GM19438 (cell line): ENCODE results near the gene ENDOU.

ENCODE experiments used
- ATAC-seq: cut with Tn5 transposase; IDR thresholded peaks from one replicate; pipeline ENCODE4 v1.9.1; 2021; ENCODE audit warnings: low read depth; ENCODE audit not compliant: unreplicated experiment

The ENDOU gene

DNA sequence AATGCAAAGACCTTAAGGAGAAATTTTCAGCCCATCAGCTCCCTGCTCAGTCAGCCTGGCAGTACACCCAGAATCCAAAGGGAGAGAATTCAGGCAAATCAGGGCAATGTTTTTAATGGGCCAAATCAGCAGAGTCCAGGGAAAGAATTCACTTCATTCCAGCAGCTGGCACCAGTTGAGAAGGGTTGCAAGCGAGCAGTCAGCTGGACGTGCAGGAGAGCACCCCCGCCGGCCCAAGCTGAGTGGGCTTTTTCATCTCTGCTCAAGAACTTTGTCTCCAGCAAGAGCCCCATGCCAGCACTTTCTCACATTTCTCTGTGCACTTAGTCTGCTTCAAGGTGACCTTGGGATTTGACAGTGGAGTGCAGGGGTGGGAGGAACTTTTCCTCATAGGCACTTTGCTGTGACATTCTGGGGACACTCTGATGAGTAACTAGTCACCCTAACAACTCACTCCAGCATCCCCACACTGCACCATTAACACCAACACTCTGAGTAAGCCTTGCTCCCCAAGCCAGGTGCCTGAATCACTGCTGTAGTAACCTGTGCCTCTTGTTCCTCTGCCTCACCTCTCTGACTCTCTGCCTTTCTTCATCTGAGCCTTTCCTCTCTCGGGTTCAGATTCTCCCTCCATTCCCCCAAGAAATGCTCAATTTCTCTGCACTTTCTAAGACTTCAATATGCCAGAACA is 2.2 kb downstream of the ENDOU start:
- no peak for ATAC-seq

DNA sequence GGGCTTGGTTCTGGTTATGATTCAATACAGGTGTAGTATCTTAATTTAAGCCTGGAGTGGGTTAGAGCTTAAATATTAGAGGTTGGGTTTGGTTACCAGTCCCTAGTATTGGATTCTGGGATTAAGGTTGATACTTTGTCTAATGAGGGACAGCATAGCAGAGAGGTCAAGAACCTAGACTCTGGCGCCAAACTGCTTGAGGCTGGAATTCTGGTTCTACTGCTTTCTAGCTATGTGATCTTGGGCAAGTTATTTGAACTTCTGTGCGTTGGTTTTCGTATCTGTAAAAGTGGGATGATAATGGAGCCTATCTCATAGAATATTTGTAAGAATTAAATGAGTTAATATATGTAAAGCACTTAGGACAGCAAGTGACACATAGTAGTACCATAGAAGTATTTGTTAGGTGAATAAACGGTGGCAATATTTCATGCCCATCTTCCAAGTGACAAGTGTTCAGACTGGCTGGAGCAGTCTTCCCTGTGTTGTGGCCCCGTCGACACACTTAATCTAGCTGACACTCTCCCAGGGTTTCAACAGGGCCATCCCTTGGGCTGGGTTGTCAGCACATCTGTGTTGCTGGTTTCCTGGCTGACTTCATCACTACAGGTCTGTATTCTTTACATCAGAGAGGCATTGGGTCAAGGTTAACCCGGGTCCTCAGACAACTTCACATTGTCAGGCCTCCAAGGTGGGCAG is 3.0 kb downstream of the ENDOU start:
- no peak for ATAC-seq

DNA sequence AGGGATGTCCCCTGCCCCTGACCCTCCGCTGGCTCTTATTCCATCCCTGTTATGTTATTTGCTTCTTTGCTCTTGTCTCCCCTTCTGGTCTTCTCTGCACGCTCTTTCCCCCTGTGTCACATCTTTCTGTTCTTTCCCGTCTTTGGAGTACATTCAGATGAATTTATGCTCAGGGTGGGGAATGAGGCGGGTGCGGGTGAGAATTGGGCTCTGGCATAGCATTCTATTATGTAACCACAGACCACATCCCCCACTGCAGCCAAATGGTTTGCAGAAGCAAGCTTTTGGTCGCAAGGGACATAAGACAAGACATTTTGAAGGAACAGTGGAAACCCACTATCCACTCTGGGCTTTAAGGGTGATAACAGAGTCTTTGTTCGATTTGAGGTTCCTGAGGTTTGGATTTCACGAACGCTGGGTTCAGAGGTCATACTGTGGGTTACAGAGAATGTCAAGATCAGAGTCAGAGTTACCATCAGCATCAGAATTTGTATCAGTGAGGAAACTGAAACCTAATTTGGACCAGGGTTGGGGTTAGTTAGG is 3.8 kb downstream of the ENDOU start:
- no peak for ATAC-seq

DNA sequence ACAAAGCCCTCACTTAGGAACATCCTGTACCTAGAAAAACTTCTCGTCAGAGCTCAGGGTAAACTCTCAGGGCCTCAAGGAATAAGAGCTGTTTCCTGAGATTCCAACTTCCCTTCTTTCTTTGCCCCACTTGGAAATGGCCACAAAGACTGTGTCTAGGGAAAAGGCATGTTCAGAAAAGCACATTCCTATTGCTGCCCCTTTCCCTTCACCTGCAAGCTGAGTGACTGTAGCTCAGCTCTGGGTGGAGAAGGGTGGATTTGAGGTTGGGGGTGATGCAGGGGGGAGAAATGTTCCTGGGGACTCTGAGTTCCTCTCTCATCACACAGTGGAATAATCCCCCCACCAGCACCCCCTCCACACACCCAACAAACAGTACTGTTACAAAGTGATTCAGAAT is 6.8 kb downstream of the ENDOU start:
- ATAC-seq = no peak

DNA sequence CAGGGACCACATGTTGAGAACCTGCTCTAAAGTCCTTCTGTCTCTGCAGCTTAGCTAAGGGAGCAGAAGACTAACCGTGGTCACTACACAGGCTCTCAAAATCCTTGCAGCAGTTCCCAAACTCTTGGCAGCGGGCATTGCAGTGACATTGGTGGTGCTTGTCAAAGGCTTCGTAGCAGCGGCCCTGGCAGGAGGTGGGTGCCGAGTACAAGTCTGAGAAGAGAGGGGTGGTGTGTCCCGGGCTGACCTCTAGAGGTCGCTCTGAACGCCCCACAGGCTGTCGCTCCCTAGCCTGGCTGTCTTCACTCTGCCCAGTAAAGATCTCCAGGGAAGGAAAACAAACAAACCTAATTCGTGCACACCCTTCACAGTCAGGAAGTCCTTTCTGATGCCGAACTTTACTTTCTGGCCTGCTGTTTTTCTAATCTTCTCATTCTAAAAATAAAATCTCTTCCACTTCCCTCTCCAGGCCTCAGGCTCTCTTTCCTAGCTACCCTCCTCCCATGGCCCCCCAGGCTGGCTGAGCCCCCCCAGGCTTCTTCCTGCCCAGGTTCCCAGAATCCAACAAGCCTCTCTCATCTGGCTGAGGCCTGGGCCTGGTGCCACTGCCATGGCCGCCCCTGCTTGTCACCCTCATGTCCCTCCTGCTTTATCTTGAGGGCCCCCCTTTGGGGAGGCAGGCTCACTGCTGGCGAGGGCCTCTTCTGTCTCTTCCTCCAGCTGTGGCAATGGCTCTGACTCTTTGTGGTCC is 7.7 kb downstream of the ENDOU start:
- ATAC-seq = peak; percentile 84

- no peak for ATAC-seq
Measured at GRCh38 chr12:47717046-47717442, 8.2 kb downstream of the ENDOU start.

DNA sequence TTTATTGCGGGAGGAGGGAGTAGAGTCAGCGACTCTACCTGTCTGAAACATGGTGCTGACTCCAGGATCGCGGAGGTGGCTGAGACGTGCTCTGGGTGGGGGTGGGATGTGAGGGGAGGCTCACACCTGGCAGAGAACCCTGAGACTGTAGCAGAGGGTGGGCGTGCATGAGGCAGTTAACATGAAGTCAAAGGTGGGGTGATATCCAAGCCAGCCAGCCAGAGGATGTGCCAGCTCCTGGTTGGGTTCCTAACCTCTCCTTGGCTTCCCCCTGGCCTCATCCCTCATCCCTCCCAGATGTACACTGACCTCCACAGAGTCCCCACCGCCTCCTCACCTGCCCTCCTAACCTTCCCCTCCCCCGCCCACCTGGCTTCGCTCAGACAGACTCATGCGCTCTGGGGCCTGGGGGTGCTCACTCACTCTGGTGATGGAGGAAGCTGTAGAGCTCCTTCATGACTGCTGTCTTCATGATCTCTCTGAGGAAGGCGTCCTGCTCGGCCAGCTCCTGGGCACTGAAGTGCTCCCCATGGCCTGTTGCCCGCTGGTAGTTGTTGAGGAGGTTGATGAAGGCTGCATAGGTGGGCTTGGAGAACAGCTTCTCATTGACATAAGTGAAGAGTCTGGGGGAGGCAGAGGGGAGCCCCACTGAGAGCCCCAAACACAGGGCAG is 9.3 kb downstream of the ENDOU start:
- no peak for ATAC-seq

DNA sequence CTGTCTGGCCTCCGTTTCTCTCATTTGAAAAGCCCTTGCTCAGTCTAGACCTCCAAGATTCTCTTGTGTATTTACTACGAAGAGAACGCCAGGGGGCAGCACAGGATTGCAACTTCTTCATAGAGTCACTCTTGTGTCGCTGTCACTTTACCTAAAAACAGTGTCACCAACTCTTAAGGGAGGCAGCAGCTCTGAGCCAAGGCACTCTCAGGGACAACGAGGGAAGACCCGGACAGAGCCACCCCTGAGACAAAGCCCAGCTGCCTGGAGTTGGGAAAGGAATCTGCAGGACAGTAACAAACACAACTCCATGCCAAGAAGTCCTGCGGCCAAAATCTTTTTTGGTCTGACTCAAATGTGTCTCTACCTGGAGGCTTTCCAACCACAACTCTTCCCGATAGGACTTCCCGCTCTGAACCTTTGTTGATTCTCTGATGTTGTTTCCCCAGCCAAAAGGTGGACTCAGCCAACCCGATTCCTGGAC is 9.9 kb downstream of the ENDOU start:
- ATAC-seq = no peak

DNA sequence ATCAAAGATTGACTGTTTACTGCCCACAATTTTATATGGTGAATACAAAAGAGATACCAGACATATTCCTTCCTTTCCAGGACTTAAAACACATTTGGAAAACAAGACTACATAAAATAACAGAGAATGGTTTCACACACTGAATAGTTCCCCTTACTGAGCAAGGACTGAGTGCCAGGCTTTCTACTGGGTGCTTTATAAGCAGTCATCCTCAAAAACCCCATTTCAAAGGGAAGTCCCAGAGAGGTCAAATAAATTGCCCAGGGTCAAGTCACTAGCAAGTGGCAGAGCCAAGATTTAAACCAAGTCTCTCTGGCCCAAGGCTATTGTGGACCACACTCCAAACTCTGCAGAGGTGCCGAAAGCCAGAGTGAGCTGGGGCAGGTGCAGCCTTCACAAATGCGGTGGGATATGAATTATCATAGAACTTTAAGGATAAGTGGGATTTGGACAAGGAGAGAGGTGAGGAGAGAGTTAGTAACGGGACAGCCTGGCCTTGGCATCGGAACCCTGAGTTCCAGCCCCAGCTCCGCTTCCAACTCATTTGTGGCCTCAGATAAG is 10.4 kb downstream of the ENDOU start:
- no peak for ATAC-seq

- ATAC-seq = no peak
Measured at GRCh38 chr12:47712171-47712570, 13.1 kb downstream of the ENDOU start.

DNA sequence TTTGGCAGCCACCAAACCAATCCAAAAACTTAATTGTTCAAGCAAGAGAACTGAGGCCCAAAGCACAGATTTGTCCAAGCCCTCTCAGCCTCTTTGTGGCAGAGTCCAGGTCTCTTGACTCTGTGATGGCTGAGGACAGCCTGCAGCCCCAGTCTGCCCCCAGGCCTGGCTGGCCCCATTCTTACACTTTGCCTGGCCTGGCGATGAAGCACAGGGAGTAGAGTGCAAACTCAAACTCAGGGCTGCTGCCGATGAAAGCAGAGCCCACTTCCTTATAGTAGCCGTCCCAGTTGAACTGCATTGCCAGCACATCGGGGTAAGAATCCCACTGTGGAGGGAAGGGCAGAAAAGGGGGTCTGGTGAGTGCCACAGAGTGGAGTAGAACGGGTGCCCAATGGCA is 13.8 kb downstream of the ENDOU start:
- no peak for ATAC-seq

GRCh38 chr12:47710278-47710677 is 15.0 kb downstream of the ENDOU start:
- ATAC-seq = no peak

GRCh38 chr12:47709671-47710070 is 15.6 kb downstream of the ENDOU start:
- ATAC-seq = no peak

DNA sequence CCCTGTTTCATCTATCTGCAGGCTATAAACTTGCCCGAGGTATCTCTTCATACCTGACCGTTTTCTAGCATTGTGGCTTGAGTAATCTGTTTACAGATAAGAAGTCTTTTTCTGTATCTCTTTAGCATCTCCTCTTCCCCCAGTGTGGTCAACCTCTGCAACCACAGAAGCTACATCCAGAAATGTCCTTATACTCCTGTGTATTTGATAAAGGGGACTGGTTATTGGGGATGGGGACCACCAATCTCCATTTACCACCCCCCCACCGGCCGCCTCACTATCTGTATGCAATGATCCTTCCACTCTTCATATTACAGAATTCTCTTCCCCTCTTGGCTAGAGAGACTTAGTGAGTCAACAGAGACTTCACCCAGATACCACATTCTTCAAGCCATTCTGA is 16.1 kb downstream of the ENDOU start:
- no peak for ATAC-seq

DNA sequence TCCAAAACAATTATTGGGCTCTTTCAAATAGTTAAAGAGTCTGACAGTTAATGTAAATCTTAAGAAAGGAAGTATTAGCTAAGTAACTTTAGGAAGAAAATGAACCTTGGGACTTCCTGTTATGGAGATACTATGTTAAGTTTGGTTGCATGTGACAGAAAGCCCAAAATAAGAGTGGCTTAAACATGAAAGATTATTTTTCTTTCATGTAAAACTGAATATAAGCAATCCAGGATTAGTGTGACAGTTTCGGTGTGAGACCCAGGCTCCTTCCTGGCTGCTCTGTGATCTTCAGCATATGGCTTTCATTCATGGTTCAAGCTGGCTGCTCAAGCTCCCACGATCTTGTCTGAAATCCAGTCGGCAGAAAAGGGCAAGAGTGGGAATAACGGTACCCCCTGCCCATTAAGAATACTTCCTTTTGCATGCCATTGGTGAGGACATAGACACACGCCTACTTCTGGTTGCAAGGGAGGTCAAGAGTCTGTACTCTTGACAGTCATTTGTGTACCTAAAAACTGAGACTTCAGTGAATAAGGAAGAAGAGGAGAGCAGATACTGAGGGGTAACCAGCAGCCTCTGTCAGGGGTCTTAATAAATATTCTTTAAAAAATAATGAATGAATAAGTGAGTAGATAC is 17.3 kb downstream of the ENDOU start:
- ATAC-seq = no peak

- ATAC-seq = no peak
Measured at GRCh38 chr12:47707355-47707754, 17.9 kb downstream of the ENDOU start.

DNA sequence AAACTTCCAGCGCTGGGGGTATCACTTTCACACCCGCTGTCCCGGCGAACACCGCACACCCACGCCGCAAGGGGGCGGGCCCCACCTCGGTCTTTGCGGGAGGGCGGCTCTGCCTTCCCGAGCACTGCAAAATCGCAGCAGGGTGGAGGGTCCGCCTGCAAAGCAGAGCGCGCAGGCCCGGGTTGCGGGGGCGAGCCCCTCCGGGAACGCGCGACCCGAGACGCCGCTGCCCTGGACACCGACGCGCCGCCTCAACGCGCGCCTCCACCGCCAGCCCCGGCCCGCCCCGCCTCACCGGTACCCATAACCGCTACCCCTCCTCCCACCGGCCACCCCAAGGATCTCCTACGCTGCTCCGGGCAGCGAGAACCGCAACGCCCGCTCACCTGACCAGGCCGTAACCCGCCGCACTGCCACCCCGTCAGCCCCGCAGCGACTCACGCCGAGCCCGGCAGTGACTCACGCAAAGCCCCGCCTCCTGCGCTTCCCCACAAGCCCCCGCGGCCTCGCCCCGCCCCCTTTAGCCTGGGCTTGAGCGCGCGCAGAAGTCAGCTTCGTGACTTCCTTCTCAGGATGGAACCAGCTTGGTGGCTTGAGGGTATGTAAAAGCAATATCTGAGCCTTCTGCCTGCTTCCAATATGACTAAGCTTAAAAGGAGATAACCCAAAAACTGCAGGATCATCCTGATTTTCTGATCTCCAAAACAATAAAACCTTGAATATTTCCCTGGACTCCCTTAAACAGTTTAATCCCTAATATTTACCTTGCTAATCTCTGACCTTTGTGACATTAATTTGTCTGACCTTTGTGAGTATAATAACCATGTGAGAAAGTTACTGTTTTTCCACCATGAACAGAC is 19.5 kb downstream of the ENDOU start, which contains the start of gene RPAP3:
Gene RPAP3, minus strand, starts transcription at position 465 of the 860 bp plus-strand sequence. CDS start 3,190 bp downstream, outside the sequence.
- peak; percentile 84 for ATAC-seq

- no peak for ATAC-seq
Measured at GRCh38 chr12:47705229-47705565, 20.1 kb downstream of the ENDOU start.

DNA sequence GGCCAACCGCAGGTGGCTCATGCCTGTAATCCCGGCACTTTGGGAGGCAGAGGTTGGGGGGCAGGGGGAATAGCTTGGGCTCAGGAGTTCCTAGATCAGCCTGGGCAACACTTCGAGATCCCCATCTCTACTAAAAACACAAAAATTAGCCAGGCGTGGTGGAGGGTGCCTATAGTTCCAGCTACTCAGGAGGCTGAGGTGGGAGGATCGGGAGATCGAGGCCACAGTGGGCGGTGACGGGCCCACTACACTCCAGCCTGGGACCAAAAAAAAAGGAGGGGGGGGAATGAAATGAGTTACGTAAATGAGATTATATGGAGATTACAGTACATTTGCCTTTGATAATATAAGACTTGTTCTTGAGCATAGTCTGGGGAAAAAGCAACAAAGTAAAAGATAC is 20.6 kb downstream of the ENDOU start:
- no peak for ATAC-seq
